Measurements from ENCODE around the gene ARL2BP. TPM values are rescaled to one million over a fixed set of nuclear protein-coding genes. Genes with fewer than 3 reads are reported as not detected.
"Not testable (repeated sequence)": the region's sequence is repeated elsewhere in the genome, so short reads cannot be mapped to it uniquely, and the experiment has no call there.

Gene ARL2BP
- total and polyA plus RNA-seq, 4 donors, result 13.4 to 33.6 (median 19.2) TPM

GRCh38 chr16:57266531-57267260, 21.6 kb downstream of the ARL2BP start:
- Histone ChIP-seq H3K27ac (ENCODE audit: low read depth in 1 of 2, low read length in 2 of 2) (no peak overlapping the region), H3K9me3 (ENCODE audit: control insufficient read depth in 4 of 4, low read length in 3 of 4) (no peaks in the 10 kb centered on the region), H3K9ac (ENCODE audit: low read depth in 1 of 2, low read length in 2 of 2) (no peak overlapping the region), H3K36me3 (ENCODE audit: control insufficient read depth in 4 of 4, insufficient read depth in 3 of 4, low read depth in 1 of 4, low read length in 3 of 4) (no peaks in the 10 kb centered on the region), H3K4me1 (ENCODE audit: control insufficient read depth in 4 of 4, insufficient read depth in 4 of 4, low read length in 3 of 4) (peaks cover 0 to 4% (median 0%) of the 10 kb centered on the region in 4 donors), H3K4me3 (ENCODE audit: low read depth in 1 of 3, low read length in 3 of 3) (no peak overlapping the region), H3K27me3 (ENCODE audit: control insufficient read depth in 4 of 4, insufficient read depth in 4 of 4, low read length in 3 of 4) (no peaks in the 10 kb centered on the region)
- 50% methylated on average over 6 of the region's 6 CpGs for WGBS
- TF ChIP-seq RXRA (IDR thresholded peaks at IDR 0.05) (no peak), FOXA1 (IDR thresholded peaks at IDR 0.05) (no peak), ATF3 (IDR thresholded peaks at IDR 0.05) (no peak), REST (IDR thresholded peaks at IDR 0.05) (no peak), EGR1 (IDR thresholded peaks at IDR 0.05; ENCODE audit: low read depth in 2 of 2) (no peak), YY1 (IDR thresholded peaks at IDR 0.05) (no peak), NR2F2 (IDR thresholded peaks at IDR 0.05) (no peak), TAF1 (conservative IDR thresholded peaks at IDR 0.05) (no peak), JUND (IDR thresholded peaks at IDR 0.05) (no peak), SP1 (IDR thresholded peaks at IDR 0.05) (no peak), MAX (IDR thresholded peaks at IDR 0.05) (no peak), RAD21 (IDR thresholded peaks at IDR 0.05) (no peak)
- no peak for DNase-seq (ENCODE audit: low spot score)

- not testable (repeated sequence) for H3K9me3 ChIP-seq (ENCODE audit: control insufficient read depth in 4 of 4, low read length in 3 of 4); H3K27ac ChIP-seq (ENCODE audit: low read depth in 1 of 2, low read length in 2 of 2); H3K4me1 ChIP-seq (ENCODE audit: control insufficient read depth in 4 of 4, insufficient read depth in 4 of 4, low read length in 3 of 4); H3K36me3 ChIP-seq (ENCODE audit: control insufficient read depth in 4 of 4, insufficient read depth in 3 of 4, low read depth in 1 of 4, low read length in 3 of 4); DNase-seq (ENCODE audit: low spot score); H3K9ac ChIP-seq (ENCODE audit: low read depth in 1 of 2, low read length in 2 of 2); H3K27me3 ChIP-seq (ENCODE audit: control insufficient read depth in 4 of 4, insufficient read depth in 4 of 4, low read length in 3 of 4); H3K4me3 ChIP-seq (ENCODE audit: low read depth in 1 of 3, low read length in 3 of 3)
- 62% methylated on average over 2 of the region's 2 CpGs for WGBS
Measured at GRCh38 chr16:57267343-57267742, 22.3 kb downstream of the ARL2BP start.

- no peaks in the 10 kb centered on the region for H3K9me3 ChIP-seq (ENCODE audit: control insufficient read depth in 4 of 4, low read length in 3 of 4)
- H3K4me3 ChIP-seq (ENCODE audit: low read depth in 1 of 3, low read length in 3 of 3), result no peak overlapping the region
- peaks cover 0 to 4% (median 0%) of the 10 kb centered on the region in 4 donors for H3K4me1 ChIP-seq (ENCODE audit: control insufficient read depth in 4 of 4, insufficient read depth in 4 of 4, low read length in 3 of 4)
- no peak overlapping the region for H3K9ac ChIP-seq (ENCODE audit: low read depth in 1 of 2, low read length in 2 of 2)
- H3K27ac ChIP-seq (ENCODE audit: low read depth in 1 of 2, low read length in 2 of 2), result no peak overlapping the region
- DNase-seq (ENCODE audit: low spot score), result peak; percentile 84
- TF ChIP-seq ATF3 (IDR thresholded peaks at IDR 0.05) (no peak), NR2F2 (IDR thresholded peaks at IDR 0.05) (no peak)
- H3K27me3 ChIP-seq (ENCODE audit: control insufficient read depth in 4 of 4, insufficient read depth in 4 of 4, low read length in 3 of 4), result no peaks in the 10 kb centered on the region
- 67% methylated on average over 14 of the region's 14 CpGs for WGBS
- no peaks in the 10 kb centered on the region for H3K36me3 ChIP-seq (ENCODE audit: control insufficient read depth in 4 of 4, insufficient read depth in 3 of 4, low read depth in 1 of 4, low read length in 3 of 4)
Measured at GRCh38 chr16:57268804-57269800, 24.0 kb downstream of the ARL2BP start.
